HepG2 (cell line): ENCODE results near the gene SKP2. TPM values are rescaled to one million over a fixed set of nuclear protein-coding genes. Genes with fewer than 3 reads are reported as not detected.

Experiments used
- CHD2 ChIP-seq: IDR thresholded peaks from 2 replicates; pipeline ENCODE4 v1.6.1; 2011; ENCODE audit warnings: low read depth, low read length, improper control_type of control experiment
- DNMT3B ChIP-seq: conservative IDR thresholded peaks from 2 replicates; pipeline ENCODE4 v1.6.1; 2016; ENCODE audit warnings: missing biosample characterization, control low read depth
- DPF2 ChIP-seq: sonication (generic); formaldehyde crosslinking; IDR thresholded peaks from 2 replicates; pipeline ENCODE4 v1.4.0; 2020; ENCODE audit warnings: mild to moderate bottlenecking, low read depth, missing genetic modification reagents, borderline replicate concordance
- HNRNPK ChIP-seq: fragments of 200-400 bp; formaldehyde crosslinking; IDR thresholded peaks from 2 replicates; pipeline ENCODE4 v1.6.1; 2018; ENCODE audit warnings: low read length, low read depth, moderate library complexity, mild to moderate bottlenecking; ENCODE audit not compliant: poor library complexity, severe bottlenecking
- IRF2 ChIP-seq: IDR thresholded peaks from 2 replicates; pipeline ENCODE4 v1.6.1; 2018; ENCODE audit warnings: missing genetic modification reagents, missing compliant biosample characterization
- MAFK ChIP-seq, 2 experiments: IDR thresholded peaks in 1 of 2; conservative IDR thresholded peaks in 1 of 2; 2 replicates each; pipeline ENCODE4 v1.6.1; 2011; ENCODE audit warnings: improper control_type of control experiment in 2 of 2, low read length in 2 of 2
- MLLT10 ChIP-seq: sonication (generic); formaldehyde crosslinking; IDR thresholded peaks from 2 replicates; pipeline ENCODE4 v1.4.0; 2020; ENCODE audit warnings: missing genetic modification reagents
- REPIN1 ChIP-seq: sonication (generic); formaldehyde crosslinking; IDR thresholded peaks from 2 replicates; pipeline ENCODE4 v1.8.0; 2022; ENCODE audit warnings: missing genetic modification reagents, low read depth, mild to moderate bottlenecking, borderline replicate concordance
- SMAD9 ChIP-seq: sonication (generic); formaldehyde crosslinking; IDR thresholded peaks from 2 replicates; pipeline ENCODE4 v1.5.1; 2020; ENCODE audit warnings: mild to moderate bottlenecking, missing genetic modification reagents
- STAT5B ChIP-seq: sonication (generic); formaldehyde crosslinking; IDR thresholded peaks from 2 replicates; pipeline ENCODE4 v1.4.0; 2020; ENCODE audit warnings: missing genetic modification reagents
- XBP1 ChIP-seq: sonication (generic); formaldehyde crosslinking; IDR thresholded peaks from 2 replicates; pipeline ENCODE4 v1.5.0; 2020; ENCODE audit warnings: missing genetic modification reagents
- ZBTB21 ChIP-seq: sonication (generic); formaldehyde crosslinking; IDR thresholded peaks from 2 replicates; pipeline ENCODE4 v1.4.0; 2020; ENCODE audit warnings: missing genetic modification reagents
- ZNF124 ChIP-seq: sonication (generic); formaldehyde crosslinking; IDR thresholded peaks from 2 replicates; pipeline ENCODE4 v1.4.0; 2020; ENCODE audit warnings: missing genetic modification reagents
- ZNF484 ChIP-seq: sonication (generic); formaldehyde crosslinking; IDR thresholded peaks from 2 replicates; pipeline ENCODE4 v1.5.1; 2020; ENCODE audit warnings: mild to moderate bottlenecking, low read depth, missing genetic modification reagents, borderline replicate concordance
- ZNF501 ChIP-seq: sonication (generic); formaldehyde crosslinking; IDR thresholded peaks from 2 replicates; pipeline ENCODE4 v1.5.1; 2020; ENCODE audit warnings: mild to moderate bottlenecking, moderate library complexity, missing genetic modification reagents
- ZNF772 ChIP-seq: sonication (generic); formaldehyde crosslinking; IDR thresholded peaks from 2 replicates; pipeline ENCODE4 v1.5.0; 2020; ENCODE audit warnings: mild to moderate bottlenecking, missing genetic modification reagents
- ZNF777 ChIP-seq: sonication (generic); formaldehyde crosslinking; IDR thresholded peaks from 2 replicates; pipeline ENCODE4 v1.4.0; 2020; ENCODE audit warnings: missing genetic modification reagents
- ZSCAN9 ChIP-seq: IDR thresholded peaks from 2 replicates; pipeline ENCODE4 v1.6.1; 2016; ENCODE audit warnings: borderline replicate concordance
- polyA plus RNA-seq, 8 experiments: library from polyadenylated mRNA; depleted of rRNA in 3 of 8; stranded (reverse) in 7 of 8; unstranded in 1 of 8; fragments of >200 nt; fragmentation: Illumina TruSeq in 4 of 8; extraction: Trizol in 4 of 8; gene quantifications; 2 replicates each; pipeline versions ENCODE4 v1.2.1 to v1.2.3, GENCODE V29; 2011 to 2016; ENCODE audit warnings: low read depth in 4 of 8, missing spikeins in 1 of 8, mixed read lengths in 1 of 8; ENCODE audit not compliant: insufficient read depth in 1 of 8
- total RNA-seq, 5 experiments: library from RNA; depleted of rRNA; stranded (reverse); fragments of >200 nt; fragmentation: Illumina TruSeq; extraction: Trizol; gene quantifications; 2 replicates each; pipeline ENCODE4 v1.2.3, GENCODE V29; 2016; ENCODE audit warnings: low read depth in 1 of 5
- TF ChIP-seq, protein P1 (sequence below): sonication (generic); formaldehyde crosslinking; conservative IDR thresholded peaks from 2 replicates; pipeline ENCODE4 v1.8.0; 2022; ENCODE audit warnings: mild to moderate bottlenecking, moderate library complexity, missing genetic modification reagents
- TF ChIP-seq, protein P2 (sequence below): fragments of 450-650 bp; IDR thresholded peaks from 2 replicates; pipeline ENCODE4 v1.6.1; 2017
- TF ChIP-seq, protein P3 (sequence below): sonication (generic); formaldehyde crosslinking; IDR thresholded peaks from 2 replicates; pipeline ENCODE4 v1.4.0; 2020; ENCODE audit warnings: missing genetic modification reagents

Gene SKP2
- total and polyA plus RNA-seq, 2 of the 13 experiments (the other 11 are each of a cell fraction or from before 2014, with no cell fraction given) = 29.6 to 84.1 TPM

DNA sequence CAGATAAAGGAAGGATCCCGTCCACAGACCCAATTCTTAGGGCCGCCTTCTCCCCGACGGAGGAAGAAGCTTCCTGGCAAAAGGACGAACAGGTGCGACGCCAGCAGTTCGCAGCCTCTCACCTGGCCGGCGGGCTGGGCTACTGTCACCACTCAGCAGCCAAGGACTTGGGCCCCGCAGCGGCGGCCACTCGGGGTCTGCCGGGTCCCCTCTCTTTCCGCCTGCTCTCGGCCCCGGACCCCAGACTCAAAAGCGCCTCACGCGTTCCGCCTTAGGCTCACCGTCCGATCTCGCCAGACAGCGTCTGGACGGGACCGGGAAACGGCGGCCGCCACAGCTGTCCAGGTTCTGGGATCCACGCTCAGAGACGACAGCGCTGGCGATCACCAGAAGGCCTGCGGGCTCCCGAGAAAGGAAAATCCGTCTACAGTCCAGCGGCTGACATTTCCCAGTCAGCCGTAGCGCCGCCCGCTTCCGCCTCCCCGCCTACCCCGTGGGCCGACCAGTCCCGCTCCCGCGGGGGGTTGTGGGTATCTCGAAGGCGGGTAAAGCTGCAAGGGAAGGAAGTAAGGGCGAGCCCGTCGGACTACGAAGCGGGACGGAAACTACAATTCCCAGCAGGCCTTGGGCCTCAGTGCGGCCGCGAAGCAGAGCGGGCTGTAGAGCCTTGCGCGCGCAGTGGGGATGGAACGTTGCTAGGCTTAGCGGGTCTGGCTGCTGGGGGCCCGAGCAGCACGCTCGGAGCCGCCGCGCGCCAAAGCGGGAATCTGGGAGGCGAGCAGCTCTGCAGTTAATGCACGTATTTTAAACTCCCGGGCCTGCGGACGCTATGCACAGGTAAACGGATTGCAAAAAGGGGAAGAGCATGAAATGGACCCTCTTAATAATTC lies at the start of gene SKP2, which contains the start of gene LMBRD2 (continued):
- TF ChIP-seq ZNF124 (CRISPR knock-in tag) (peak; percentile 77), ZSCAN9 (CRISPR knock-in tag) (peak; percentile 63), DPF2 (CRISPR knock-in tag) (no peak), IRF2 (CRISPR knock-in tag) (peak; percentile 90; the same call in 1 of the 2 replicates), XBP1 (CRISPR knock-in tag) (no peak), ZBTB21 (CRISPR knock-in tag) (no peak; the same call in 1 of the 2 replicates), ZNF777 (CRISPR knock-in tag) (peak; percentile 72), STAT5B (no peak), CHD2 (peak; percentile 48; the same call in 1 of the 2 replicates), DNMT3B (CRISPR knock-in tag) (no peak; the same call in 1 of the 2 replicates), ZNF501 (CRISPR knock-in tag) (peak; percentile 89), MAFK (conservative IDR thresholded peaks at IDR 0.05 in 1 of 2, IDR thresholded peaks at IDR 0.05 in 1 of 2; ENCODE audit: low read length in 2 of 2) (no peak), ZNF772 (CRISPR knock-in tag) (peak; percentile 35; the same call in 1 of the 2 replicates), ZNF484 (CRISPR knock-in tag) (no peak), SMAD9 (CRISPR knock-in tag) (no peak), HNRNPK (no peak), REPIN1 (CRISPR knock-in tag) (peak; percentile 90), MLLT10 (CRISPR knock-in tag) (no peak)
- TF ChIP-seq, protein P1, sequence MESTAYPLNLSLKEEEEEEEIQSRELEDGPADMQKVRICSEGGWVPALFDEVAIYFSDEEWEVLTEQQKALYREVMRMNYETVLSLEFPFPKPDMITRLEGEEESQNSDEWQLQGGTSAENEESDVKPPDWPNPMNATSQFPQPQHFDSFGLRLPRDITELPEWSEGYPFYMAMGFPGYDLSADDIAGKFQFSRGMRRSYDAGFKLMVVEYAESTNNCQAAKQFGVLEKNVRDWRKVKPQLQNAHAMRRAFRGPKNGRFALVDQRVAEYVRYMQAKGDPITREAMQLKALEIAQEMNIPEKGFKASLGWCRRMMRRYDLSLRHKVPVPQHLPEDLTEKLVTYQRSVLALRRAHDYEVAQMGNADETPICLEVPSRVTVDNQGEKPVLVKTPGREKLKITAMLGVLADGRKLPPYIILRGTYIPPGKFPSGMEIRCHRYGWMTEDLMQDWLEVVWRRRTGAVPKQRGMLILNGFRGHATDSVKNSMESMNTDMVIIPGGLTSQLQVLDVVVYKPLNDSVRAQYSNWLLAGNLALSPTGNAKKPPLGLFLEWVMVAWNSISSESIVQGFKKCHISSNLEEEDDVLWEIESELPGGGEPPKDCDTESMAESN (CRISPR knock-in tag) = peak; percentile 53; the same call in 1 of the 2 replicates
- TF ChIP-seq, protein P2, sequence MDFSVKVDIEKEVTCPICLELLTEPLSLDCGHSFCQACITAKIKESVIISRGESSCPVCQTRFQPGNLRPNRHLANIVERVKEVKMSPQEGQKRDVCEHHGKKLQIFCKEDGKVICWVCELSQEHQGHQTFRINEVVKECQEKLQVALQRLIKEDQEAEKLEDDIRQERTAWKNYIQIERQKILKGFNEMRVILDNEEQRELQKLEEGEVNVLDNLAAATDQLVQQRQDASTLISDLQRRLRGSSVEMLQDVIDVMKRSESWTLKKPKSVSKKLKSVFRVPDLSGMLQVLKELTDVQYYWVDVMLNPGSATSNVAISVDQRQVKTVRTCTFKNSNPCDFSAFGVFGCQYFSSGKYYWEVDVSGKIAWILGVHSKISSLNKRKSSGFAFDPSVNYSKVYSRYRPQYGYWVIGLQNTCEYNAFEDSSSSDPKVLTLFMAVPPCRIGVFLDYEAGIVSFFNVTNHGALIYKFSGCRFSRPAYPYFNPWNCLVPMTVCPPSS = no peak
- TF ChIP-seq, protein P3, sequence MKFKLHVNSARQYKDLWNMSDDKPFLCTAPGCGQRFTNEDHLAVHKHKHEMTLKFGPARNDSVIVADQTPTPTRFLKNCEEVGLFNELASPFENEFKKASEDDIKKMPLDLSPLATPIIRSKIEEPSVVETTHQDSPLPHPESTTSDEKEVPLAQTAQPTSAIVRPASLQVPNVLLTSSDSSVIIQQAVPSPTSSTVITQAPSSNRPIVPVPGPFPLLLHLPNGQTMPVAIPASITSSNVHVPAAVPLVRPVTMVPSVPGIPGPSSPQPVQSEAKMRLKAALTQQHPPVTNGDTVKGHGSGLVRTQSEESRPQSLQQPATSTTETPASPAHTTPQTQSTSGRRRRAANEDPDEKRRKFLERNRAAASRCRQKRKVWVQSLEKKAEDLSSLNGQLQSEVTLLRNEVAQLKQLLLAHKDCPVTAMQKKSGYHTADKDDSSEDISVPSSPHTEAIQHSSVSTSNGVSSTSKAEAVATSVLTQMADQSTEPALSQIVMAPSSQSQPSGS (CRISPR knock-in tag) = peak; percentile 78
